Measurements from ENCODE around the gene HPX.

- TF ChIP-seq, protein P1, sequence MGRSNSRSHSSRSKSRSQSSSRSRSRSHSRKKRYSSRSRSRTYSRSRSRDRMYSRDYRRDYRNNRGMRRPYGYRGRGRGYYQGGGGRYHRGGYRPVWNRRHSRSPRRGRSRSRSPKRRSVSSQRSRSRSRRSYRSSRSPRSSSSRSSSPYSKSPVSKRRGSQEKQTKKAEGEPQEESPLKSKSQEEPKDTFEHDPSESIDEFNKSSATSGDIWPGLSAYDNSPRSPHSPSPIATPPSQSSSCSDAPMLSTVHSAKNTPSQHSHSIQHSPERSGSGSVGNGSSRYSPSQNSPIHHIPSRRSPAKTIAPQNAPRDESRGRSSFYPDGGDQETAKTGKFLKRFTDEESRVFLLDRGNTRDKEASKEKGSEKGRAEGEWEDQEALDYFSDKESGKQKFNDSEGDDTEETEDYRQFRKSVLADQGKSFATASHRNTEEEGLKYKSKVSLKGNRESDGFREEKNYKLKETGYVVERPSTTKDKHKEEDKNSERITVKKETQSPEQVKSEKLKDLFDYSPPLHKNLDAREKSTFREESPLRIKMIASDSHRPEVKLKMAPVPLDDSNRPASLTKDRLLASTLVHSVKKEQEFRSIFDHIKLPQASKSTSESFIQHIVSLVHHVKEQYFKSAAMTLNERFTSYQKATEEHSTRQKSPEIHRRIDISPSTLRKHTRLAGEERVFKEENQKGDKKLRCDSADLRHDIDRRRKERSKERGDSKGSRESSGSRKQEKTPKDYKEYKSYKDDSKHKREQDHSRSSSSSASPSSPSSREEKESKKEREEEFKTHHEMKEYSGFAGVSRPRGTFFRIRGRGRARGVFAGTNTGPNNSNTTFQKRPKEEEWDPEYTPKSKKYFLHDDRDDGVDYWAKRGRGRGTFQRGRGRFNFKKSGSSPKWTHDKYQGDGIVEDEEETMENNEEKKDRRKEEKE (IDR thresholded peaks at IDR 0.05), result no peak
- TF ChIP-seq, protein P2, sequence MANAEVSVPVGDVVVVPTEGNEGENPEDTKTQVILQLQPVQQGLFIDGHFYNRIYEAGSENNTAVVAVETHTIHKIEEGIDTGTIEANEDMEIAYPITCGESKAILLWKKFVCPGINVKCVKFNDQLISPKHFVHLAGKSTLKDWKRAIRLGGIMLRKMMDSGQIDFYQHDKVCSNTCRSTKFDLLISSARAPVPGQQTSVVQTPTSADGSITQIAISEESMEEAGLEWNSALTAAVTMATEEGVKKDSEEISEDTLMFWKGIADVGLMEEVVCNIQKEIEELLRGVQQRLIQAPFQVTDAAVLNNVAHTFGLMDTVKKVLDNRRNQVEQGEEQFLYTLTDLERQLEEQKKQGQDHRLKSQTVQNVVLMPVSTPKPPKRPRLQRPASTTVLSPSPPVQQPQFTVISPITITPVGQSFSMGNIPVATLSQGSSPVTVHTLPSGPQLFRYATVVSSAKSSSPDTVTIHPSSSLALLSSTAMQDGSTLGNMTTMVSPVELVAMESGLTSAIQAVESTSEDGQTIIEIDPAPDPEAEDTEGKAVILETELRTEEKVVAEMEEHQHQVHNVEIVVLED (CRISPR knock-in tag; IDR thresholded peaks at IDR 0.05; ENCODE audit: borderline replicate concordance), result no peak
- TF ChIP-seq CBFB (CRISPR knock-in tag; IDR thresholded peaks at IDR 0.05) (no peak), JUND (CRISPR knock-in tag; IDR thresholded peaks at IDR 0.05) (no peak), ZNF484 (CRISPR knock-in tag; IDR thresholded peaks at IDR 0.05; ENCODE audit: borderline replicate concordance, low read depth) (no peak), ZBTB40 (IDR thresholded peaks at IDR 0.05) (no peak), ZBTB40 (CRISPR knock-in tag; IDR thresholded peaks at IDR 0.05) (no peak), MAX (IDR thresholded peaks at IDR 0.05) (no peak), TMF1 (CRISPR knock-in tag; IDR thresholded peaks at IDR 0.05; ENCODE audit: low read depth) (no peak), NFIC (IDR thresholded peaks at IDR 0.05; ENCODE audit: low read length) (no peak), MAF1 (CRISPR knock-in tag; IDR thresholded peaks at IDR 0.05; ENCODE audit: borderline replicate concordance) (no peak), ARID4A (CRISPR knock-in tag; IDR thresholded peaks at IDR 0.05; ENCODE audit: borderline replicate concordance) (no peak), PAF1 (CRISPR knock-in tag; IDR thresholded peaks at IDR 0.05) (no peak)
Measured at GRCh38 chr11:6437423-6437822, 3.4 kb downstream of the HPX start.

All from HepG2 (cell line).